Mucosa of gallbladder (tissue), 1 donor: ENCODE measurements around the gene DOC2A. TPM values are rescaled to one million over a fixed set of nuclear protein-coding genes. Genes with fewer than 3 reads are reported as not detected.
"Not testable (repeated sequence)": the region's sequence is repeated elsewhere in the genome, so short reads cannot be mapped to it uniquely, and the experiment has no call there.

ENCODE experiments used
- DNase-seq: peaks from one replicate; pipeline ENCODE4 v3.0.0-alpha.2; 2020; ENCODE audit warnings: low spot score
- total RNA-seq: library from RNA; stranded (reverse); gene quantifications from one replicate; pipeline ENCODE4 v1.2.1, GENCODE V29; 2021
- donor health status: DM: no; HTN: no; CAD: no.

The DOC2A gene
- 18.8 TPM for total RNA-seq

DNA sequence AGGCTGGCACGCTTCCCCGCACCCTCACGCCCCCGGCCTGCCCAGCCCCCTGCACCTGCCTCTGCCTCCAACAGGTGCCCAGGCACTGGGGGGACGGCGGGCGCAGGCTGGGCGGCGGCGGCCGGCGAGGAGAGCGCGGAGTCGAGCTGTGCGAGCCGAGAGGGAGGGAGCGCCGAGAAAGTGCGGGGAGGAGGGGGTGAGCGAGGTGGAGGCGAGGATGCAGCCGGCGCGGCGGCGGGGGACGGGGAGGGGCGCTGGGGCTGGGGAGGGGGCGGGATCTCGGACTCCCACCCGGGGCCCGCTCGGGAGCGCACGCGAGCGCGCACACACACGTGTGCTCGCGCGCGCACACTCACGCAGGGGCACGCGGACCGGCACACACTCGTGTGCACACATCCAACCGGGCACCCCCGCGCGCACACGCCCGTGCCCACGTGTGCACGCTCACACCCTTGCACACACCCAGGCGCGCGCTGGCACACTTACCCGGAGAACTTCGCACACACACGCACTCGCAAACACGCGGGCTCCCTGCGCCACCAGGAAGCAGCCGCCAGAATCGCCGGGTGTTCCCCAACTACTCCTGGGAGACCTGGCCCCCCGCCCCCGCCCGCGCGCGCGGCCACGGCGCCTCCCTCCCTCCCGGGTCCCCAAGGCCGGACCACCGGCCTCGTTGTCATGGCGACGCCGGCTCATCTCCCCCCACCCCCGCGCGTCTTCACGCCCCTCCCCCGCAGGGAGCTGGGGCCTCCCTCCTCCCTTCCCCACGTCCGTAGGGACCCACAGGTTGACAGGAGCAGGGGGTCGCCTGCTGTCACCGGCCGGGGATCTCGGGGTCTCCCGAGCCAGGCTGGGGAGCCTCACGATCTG is at the start of gene DOC2A:
Gene DOC2A (minus strand): TSS at position 184 of the 870 bp plus-strand sequence. CDS start 805 bp downstream, outside the sequence.
- no peak for DNase-seq

DNA sequence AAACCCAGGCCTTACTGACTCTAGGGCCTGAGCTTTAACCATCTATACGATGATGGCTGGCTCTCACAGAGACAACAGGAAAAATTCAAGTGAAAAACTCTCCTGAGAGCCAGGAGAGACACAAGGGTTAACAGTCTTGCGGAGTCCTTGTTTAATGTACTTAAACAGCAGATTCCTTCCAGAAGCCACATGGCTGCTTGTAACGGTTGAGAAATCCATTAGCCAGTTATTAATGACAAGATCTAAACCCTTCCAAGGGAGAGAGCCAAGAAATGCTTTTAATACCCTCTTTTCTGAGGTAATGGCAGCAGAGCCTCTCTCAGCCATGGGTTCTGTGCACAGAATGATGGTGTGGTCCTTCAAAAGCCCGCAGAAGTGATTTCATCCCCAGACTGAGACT is 49.5 kb upstream of the DOC2A start:
- no peak for DNase-seq

DNA sequence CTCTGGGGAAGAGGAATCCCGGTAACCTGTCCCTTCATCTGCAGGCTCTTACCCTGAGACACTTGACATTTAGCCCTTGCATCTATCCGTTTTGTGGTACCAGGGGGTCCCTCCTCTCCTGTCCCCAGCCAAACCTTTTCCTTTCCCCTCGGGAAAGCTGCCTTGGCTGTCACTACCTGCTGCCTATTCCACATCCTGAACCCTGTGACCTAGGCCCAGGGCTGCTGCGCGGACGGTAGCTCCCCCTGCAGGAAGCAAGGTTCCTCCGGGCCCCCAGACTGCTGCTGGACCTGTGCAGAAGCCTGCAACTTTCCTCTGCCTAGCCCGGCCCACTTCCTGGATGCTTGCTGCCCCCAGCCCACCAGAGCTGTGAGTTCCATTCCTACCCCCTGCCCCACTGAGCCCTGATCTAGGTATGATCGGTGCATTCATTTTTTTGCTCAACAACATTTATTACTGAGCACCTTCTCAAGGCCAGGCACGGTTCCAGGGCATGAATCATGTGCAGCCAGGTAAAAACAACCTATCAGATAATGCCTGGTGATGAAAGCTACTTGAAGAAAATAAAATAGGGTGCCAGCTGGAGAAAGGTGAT is 44.2 kb upstream of the DOC2A start:
- DNase-seq, result peak; percentile 41

GRCh38 chr16:30054451-30054850 is 43.6 kb upstream of the DOC2A start:
- no peak for DNase-seq

- no peak for DNase-seq
Observed at GRCh38 chr16:30053376-30054015, 42.7 kb upstream of the DOC2A start.

- DNase-seq, result peak; percentile 94
Observed at GRCh38 chr16:30052671-30053372, 42.0 kb upstream of the DOC2A start.

DNA sequence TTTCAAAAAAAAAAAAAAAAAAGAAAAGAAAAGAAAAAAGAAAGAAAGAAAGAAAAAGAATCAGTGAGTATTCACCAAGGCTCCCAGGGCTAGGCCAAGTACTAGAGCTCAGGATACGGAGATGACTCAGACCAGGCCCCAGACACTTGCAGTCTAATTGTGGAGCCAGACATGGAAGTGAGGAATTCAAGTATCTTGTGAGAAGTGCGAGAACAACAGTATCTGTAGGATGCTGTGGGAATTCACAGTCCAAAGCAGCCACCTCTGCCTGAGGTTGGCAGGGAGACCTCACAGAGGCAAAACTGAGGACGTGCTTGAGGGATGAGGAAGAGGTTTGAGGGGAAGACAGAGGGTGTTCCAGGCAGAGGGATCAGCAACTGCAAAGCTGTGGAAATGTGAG is 40.7 kb upstream of the DOC2A start:
- no peak for DNase-seq

- DNase-seq, result no peak
Observed at GRCh38 chr16:30049871-30050270, 39.0 kb upstream of the DOC2A start.

GRCh38 chr16:30046588-30046987 is 35.8 kb upstream of the DOC2A start:
- DNase-seq, result no peak

DNA sequence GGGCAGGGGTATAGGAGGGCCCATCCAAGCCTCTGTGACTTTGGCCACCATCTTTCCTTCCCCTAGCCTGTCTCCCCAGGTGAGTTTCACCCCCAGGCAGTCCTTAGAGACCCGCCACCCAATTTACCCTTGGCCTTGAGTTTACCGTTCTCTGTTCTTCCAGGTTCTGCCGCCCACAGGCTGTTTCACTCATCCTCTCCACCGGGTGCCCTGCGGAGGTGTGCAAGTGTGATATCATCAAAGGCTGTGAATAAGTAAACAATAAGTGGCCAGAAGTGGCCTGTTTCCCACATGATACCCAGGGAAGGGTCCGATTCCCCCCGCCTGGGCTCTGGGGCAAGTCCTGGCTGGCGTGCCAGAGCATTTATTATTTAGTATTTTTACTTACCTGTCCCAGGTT is 35.4 kb upstream of the DOC2A start:
- DNase-seq, result no peak

GRCh38 chr16:30041841-30042240 is 31.0 kb upstream of the DOC2A start:
- DNase-seq, result no peak

DNA sequence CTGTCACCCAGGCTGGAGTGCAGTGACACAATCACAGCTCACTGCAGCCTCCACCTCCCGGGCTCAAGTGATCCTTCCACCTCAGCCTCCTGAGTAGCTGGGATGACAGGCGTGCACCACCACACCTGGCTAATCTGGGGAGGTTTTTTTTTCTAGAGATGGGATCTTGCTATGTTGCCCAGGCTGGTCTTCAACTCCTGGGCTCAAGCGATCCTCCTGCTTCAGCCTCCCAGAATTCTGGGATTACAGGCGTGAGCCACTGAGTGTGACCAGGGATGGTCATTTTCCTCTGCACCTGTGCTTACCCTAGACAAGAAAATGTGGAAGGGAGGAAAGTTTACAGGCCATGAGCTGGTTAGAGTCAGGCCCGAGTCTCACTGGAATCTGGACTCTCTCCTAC is 29.9 kb upstream of the DOC2A start:
- DNase-seq, result not testable (repeated sequence)

GRCh38 chr16:30040221-30040620 is 29.4 kb upstream of the DOC2A start:
- DNase-seq, result no peak

DNA sequence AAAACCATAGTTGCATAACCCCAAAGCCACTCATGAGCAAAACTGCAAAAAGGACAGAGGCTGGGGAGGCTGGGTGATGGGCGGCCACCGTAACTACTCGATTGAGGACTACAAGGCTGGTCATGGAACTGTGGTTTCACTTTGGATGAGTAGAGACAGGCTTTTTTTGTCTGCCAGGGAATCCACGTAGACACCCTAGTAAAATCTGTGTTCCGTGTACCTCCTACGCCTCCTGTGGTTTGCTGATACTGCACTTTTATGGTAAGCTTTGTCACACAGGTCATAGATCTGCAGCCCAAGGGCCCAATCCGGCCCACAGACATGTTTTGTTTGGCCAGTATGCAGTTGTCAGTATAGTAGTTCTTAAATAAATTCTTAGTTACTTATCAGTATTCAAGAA is 22.4 kb upstream of the DOC2A start:
- no peak for DNase-seq

- peak; percentile 57 for DNase-seq
Observed at GRCh38 chr16:30032083-30032819, 21.4 kb upstream of the DOC2A start.

DNA sequence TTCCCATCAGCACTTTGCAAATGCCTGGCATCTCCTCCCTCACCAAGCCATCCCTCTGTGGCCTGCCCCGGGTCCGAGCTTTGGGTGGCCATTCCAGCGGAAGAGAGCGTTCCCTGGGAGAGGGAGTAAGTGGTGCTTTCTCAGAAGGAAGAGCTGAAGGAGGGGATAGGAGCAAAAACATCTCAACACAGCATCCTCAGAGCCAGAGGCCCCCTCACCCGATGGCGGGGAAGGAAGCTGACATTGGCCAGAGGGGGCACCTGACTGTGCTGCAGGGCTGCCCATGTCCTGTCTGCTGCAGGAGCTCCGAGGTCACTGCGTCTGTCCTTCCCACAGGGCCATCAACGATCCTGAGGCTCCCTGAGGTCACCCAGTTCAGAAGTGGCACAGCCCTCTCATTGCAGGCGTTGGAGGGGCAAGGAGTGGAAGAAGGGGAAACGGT is 20.7 kb upstream of the DOC2A start:
- DNase-seq, result no peak

DNA sequence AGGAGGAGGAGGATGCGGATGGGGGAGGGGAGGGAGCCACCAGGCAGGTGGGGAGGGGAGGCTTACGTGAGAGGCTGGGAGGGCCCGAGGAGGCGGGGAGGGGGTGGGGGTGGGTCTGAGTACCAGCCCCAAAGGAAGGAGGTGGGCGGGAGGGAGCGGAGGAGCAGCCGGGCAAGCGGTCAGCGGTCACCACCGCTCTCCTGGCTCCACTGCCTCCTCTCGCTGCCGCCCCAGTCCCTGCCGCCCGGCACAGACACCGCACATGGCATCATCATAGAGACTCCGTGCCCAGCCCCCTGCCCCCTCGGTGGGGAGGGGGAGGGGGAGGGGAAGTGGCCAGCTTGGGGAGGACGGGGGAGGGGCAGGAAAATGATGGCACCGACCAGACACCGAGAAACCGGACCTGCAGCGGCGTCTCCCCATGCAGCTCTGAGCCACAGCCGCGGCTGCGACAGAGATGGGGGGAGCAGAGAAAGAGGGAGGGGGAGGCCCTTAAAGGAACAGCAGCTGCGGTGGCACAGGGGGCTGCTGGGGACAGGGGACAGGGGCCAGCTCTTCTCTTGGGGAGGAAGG is 20.1 kb upstream of the DOC2A start, which contains the start of gene TLCD3B:
Gene TLCD3B (minus strand): TSS at position 431 of the 573 bp plus-strand sequence. CDS start 744 bp downstream, outside the sequence.
- DNase-seq, result no peak

GRCh38 chr16:30030011-30030685 is 19.3 kb upstream of the DOC2A start:
- no peak for DNase-seq

GRCh38 chr16:30028438-30029076 is 17.7 kb upstream of the DOC2A start:
- DNase-seq, result no peak
